Peyer's patch (tissue), 4 donors: Measurements from ENCODE around the gene KDM6B.

Source experiments
- CTCF ChIP-seq, 6 experiments: fragments of 450-650 bp in 4 of 6; fragments of 200-600 bp in 2 of 6; sonication (generic) in 1 of 6; IDR thresholded peaks; one replicate each; pipeline ENCODE4 v1.5.1; 2017 to 2019; ENCODE audit warnings: antibody characterized with exemption in 6 of 6, mild to moderate bottlenecking in 3 of 6, moderate library complexity in 1 of 6
- POLR2A ChIP-seq, 2 donors: fragments of 450-650 bp; IDR thresholded peaks; one replicate each; pipeline ENCODE4 v1.5.1; 2017; ENCODE audit warnings: antibody characterized with exemption in 2 of 2, mild to moderate bottlenecking in 2 of 2, moderate library complexity in 2 of 2

- no peak for TF ChIP-seq CTCF (IDR thresholded peaks at IDR 0.05)
- peak; percentile 57 to 59 for TF ChIP-seq POLR2A (IDR thresholded peaks at IDR 0.05)
These were observed 8.6 kb downstream of the KDM6B start for GRCh38 chr17:7842380-7843256.
